GM19025 (cell line): Measurements from ENCODE around the gene RNU6-1.

Experiments
- ATAC-seq: cut with Tn5 transposase; IDR thresholded peaks from one replicate; pipeline ENCODE4 v1.9.1; 2021; ENCODE audit warnings: mild to moderate bottlenecking, low read depth, moderate library complexity; ENCODE audit not compliant: unreplicated experiment

RNU6-1 gene

GRCh38 chr15:67803996-67804843 is 35.6 kb downstream of the RNU6-1 start:
- ATAC-seq: no peak

- ATAC-seq: no peak
These were observed 36.5 kb downstream of the RNU6-1 start for GRCh38 chr15:67803299-67803698.

- no peak for ATAC-seq
These were observed 37.6 kb downstream of the RNU6-1 start for GRCh38 chr15:67801926-67802914.

DNA sequence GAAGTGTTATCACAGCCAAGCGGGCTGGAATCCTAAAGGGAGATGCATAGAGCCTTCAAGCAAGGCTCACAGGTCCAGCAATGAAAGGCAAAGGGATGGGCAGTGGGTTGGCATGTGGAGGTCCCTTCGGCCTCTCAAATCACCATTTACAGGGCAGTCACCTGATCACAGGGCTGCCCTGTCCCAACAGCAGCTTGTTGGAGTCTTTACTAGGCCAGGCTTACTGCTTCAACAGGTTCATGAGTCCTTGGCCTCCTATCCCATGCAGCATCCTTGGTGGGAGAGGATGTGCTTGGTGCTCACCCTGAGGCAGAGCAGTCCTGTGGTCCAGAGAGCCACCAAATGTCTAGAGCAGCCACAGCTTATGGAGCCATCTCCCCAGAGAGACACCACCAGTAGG is 38.7 kb downstream of the RNU6-1 start:
- ATAC-seq: no peak

GRCh38 chr15:67799801-67800205 is 40.0 kb downstream of the RNU6-1 start:
- ATAC-seq: no peak

- ATAC-seq: no peak
These were observed 43.4 kb downstream of the RNU6-1 start for GRCh38 chr15:67796196-67797127.

DNA sequence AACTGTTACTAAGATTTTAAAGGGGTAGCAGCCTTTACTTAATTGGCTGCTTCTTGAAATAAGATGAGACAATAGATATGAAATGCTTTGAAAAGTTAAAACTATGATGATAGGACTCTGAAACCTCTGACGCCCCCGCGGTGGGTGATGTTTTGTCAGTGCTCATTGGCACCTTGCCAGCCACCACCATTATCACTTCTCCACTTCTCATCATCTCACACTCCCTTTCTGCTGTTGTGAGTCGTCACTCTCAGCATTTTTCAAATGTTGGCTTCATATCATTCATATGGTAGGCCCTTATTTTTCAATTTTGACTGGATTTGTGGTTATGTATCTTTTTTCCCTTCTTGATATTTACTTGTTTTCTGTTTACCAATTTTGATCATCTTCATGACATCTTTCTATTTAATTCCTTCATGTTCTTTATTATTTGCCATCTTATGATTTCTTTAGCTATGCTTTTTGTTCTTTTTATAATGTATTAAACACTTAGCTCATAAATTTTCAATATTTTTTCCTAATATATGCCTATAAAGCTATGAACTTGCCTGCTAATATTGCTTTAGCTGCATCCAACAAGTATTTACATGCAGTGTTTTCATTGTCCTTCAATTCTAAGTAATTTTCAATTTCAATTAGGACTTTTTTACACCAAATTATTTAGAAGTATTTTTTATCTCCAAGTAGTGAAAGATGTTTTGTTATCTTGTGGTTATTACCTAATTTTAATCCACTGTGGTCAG is 44.8 kb downstream of the RNU6-1 start:
- no peak for ATAC-seq

GRCh38 chr15:67792250-67792942 is 47.4 kb downstream of the RNU6-1 start:
- ATAC-seq: no peak

GRCh38 chr15:67790610-67791319 is 49.1 kb downstream of the RNU6-1 start:
- ATAC-seq: no peak
